ENCODE measurements around the gene MGMT. TPM values are rescaled to one million over a fixed set of nuclear protein-coding genes. Genes with fewer than 3 reads are reported as not detected.
"Not testable (repeated sequence)": the region's sequence is repeated elsewhere in the genome, so short reads cannot be mapped to it uniquely, and the experiment has no call there.

The MGMT gene
- total RNA-seq (2014; rRNA removed; shearing (Covaris generic); ENCODE audit: low replicate concordance) = 8.0 and 21.1 TPM in 2 replicates

- DNase-seq = peak; percentile 86
- no peaks in the 10 kb centered on the region for H3K9me3 ChIP-seq
- no peaks in the 10 kb centered on the region for H3K27me3 ChIP-seq
- H3K4me3 ChIP-seq = peak within 1 kb of the TSS; percentile 66
- H3K36me3 ChIP-seq = no peaks in the 10 kb centered on the region
Measured at GRCh38 chr10:129466703-129467358, at the start of gene MGMT. Gene MGMT, plus strand, starts transcription at chr10:129467241.

- H3K36me3 ChIP-seq = no peaks in the 10 kb centered on the region
- no peaks in the 10 kb centered on the region for H3K27me3 ChIP-seq
- H3K9me3 ChIP-seq = no peaks in the 10 kb centered on the region
- peak; percentile 56 for DNase-seq
- no peak overlapping the region for H3K4me3 ChIP-seq
Measured at GRCh38 chr10:129417870-129418269, 49.2 kb upstream of the MGMT start.

DNA sequence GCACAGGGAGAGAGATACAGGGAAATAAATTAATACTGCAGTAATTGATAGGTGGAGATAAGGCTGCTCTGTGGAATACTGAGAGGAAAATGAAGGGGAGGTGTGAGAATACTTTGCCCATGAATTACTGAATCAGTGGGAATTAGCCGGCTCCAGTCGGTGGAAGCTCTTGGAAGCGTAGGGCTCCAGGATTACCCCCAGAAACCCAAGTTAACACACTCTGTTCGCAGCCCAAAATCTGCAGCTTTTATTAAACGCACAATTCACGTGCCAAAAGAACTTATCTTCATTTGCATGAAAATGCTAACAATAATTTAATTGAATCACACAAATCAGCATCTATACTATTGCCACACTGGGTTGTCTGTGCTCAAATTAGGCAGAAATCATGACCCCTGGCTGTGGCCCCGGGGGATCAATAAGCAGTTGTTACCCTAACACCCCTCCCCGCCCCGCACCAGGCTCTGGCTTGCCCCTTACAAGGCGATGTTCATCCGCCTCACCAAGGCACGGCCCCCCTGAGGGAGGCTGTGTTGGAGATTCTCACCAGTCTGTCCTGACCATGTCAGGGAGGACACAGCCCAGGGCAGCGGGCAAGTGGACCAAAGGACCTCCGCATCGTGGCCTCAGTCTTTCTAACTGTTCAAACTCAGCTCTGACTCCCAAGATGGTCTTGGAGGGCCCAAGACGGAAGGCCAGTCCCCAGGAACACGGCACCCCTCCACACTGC lies 48.4 kb upstream of the MGMT start:
- no peak for DNase-seq
- Histone ChIP-seq H3K27me3 (no peaks in the 10 kb centered on the region), H3K9me3 (no peaks in the 10 kb centered on the region), H3K4me3 (no peak overlapping the region), H3K36me3 (no peaks in the 10 kb centered on the region)

DNA sequence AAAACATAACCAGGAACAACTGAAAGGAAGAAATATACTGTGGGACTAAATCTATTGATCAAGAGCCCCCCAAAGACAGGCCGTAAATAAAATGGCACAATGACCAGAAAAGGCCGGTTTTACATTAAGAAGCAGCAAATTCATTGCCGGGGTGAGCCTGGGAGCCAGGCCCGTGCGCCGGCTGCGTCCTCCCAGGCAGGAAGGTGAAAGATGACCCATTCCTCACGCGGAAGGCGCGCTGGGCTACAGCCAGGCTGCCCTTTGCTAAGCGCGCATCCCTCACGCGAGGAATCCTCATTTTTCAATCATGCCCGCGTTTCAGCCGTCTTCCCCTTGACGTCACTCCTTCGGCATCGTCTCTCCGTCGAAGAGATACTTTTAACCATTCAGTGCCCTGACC lies 47.6 kb upstream of the MGMT start:
- DNase-seq = no peak
- no peaks in the 10 kb centered on the region for H3K9me3 ChIP-seq
- H3K4me3 ChIP-seq = no peak overlapping the region
- H3K36me3 ChIP-seq = no peaks in the 10 kb centered on the region
- H3K27me3 ChIP-seq = no peaks in the 10 kb centered on the region

DNA sequence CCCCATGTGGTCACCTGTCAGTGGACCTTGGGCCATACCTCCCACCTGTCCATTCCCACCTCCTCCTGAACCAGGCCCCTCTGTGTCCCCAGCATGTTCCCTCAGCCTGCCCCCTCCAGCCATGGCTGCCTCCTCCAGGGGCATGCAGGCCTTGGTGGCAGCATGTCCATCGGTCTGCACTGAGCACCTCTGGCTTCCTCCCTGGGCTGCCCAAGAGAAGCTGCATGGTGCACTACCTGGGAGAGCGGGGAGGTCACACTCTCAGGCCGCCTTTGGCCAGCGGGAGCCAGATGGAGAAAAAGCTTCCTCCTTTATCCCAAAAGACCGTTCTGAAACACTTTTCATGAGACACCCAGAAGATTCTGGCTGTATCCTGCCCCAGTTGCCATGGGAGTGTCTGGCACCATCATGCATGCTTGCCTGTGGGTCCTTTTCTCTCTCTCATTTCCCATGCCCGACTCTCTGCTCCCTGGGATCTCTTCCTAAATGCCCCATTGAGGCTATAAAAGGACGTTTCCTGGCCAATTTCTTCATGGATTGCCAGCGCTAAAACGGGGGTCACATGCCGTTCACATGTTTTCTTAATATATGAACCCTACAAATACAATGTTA lies 45.5 kb upstream of the MGMT start:
- DNase-seq = no peak
- Histone ChIP-seq H3K27me3 (no peaks in the 10 kb centered on the region), H3K9me3 (no peaks in the 10 kb centered on the region), H3K4me3 (no peak overlapping the region), H3K36me3 (no peaks in the 10 kb centered on the region)

GRCh38 chr10:129424978-129425377 lies 42.1 kb upstream of the MGMT start:
- no peak for DNase-seq

GRCh38 chr10:129426606-129427005 lies 40.4 kb upstream of the MGMT start:
- H3K4me3 ChIP-seq = no peak overlapping the region
- no peaks in the 10 kb centered on the region for H3K36me3 ChIP-seq
- H3K27me3 ChIP-seq = no peaks in the 10 kb centered on the region
- H3K9me3 ChIP-seq = no peaks in the 10 kb centered on the region
- no peak for DNase-seq

More at GRCh38 chr10:129424978-129425377, 42.1 kb upstream of the MGMT start:
- H3K9me3 ChIP-seq = no peaks in the 10 kb centered on the region
- H3K4me3 ChIP-seq = no peak overlapping the region
- H3K27me3 ChIP-seq = no peaks in the 10 kb centered on the region
- no peaks in the 10 kb centered on the region for H3K36me3 ChIP-seq

DNA sequence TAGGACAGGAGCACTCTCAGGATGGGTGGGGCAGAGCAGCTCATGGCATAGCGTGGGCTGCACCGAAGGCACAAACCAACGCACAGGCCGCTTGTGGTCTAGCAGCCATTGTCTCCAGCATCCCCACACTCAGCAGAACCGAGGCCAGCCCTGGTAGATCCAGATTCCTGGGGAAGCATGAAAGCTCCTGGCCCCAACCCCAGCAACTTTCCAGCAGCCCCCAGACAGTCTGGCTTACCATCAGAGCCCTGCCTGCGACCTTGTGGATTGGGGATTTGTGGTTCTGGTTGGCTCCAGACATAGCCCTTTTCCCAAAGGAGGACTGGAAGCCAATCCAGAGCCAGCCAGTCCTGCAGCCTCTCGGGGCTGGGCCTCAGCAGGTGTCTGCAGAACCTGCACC lies 33.8 kb upstream of the MGMT start:
- Histone ChIP-seq H3K27me3 (no peaks in the 10 kb centered on the region), H3K4me3 (no peak overlapping the region), H3K9me3 (no peaks in the 10 kb centered on the region), H3K36me3 (no peaks in the 10 kb centered on the region)
- no peak for DNase-seq

GRCh38 chr10:129435724-129436123 lies 31.3 kb upstream of the MGMT start:
- not testable (repeated sequence) for H3K4me3 ChIP-seq, H3K9me3 ChIP-seq, DNase-seq, H3K36me3 ChIP-seq, H3K27me3 ChIP-seq

DNA sequence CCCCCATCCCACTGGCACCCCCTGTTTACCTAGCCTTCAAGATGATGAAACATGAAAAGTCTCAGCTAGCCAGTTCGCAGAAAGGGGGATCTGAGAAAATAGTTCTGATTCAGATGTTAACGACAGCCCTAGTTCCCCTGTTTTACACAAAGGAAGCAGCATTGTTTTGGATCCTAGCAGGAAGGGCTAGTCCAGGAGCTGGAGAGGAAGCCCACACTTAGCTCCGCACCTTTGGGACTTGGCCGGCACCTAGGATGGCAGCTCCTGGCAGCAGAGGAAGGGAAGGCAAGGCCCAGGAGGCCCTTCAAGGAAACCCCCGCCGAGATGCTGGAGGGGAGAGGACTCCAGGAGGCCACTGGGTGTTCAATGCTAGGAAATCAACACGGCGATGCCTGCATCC lies 29.0 kb upstream of the MGMT start:
- DNase-seq = no peak
- Histone ChIP-seq H3K36me3 (no peaks in the 10 kb centered on the region), H3K27me3 (no peaks in the 10 kb centered on the region), H3K9me3 (no peaks in the 10 kb centered on the region), H3K4me3 (no peak overlapping the region)

- DNase-seq = no peak
- Histone ChIP-seq H3K9me3 (no peaks in the 10 kb centered on the region), H3K27me3 (no peaks in the 10 kb centered on the region), H3K36me3 (no peaks in the 10 kb centered on the region), H3K4me3 (no peak overlapping the region)
Measured at GRCh38 chr10:129440247-129440646, 26.8 kb upstream of the MGMT start.

DNA sequence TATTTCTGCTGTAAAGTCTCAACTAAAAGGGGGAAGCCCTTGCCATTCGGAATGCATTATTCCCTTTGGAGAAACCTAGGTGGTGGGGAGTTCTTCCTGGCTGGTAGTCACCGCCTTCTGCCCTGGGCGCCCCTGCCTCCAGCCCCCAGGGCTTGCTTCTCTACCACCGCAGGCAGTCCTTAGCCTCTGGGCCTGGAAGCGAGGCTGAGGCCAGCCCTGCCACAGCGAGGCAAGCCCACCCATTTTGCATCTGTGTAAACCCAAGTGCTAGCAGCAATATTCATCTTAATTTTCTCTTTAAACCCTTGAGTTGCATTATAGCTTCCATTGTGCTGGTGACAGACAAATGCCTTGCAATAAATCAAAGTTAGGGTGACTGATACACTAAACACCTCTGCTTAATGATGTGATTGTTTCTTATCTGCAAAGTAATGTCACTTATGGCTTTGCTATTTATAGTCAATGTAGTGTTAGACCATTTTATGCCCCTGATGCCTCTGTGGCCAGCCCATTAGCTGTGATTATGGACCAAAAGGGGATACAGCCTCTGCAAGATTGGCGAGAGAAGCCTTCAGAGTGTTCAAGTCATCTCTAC lies 26.2 kb upstream of the MGMT start:
- Histone ChIP-seq H3K4me3 (no peak overlapping the region), H3K9me3 (no peaks in the 10 kb centered on the region), H3K27me3 (no peaks in the 10 kb centered on the region), H3K36me3 (no peaks in the 10 kb centered on the region)
- no peak for DNase-seq

DNA sequence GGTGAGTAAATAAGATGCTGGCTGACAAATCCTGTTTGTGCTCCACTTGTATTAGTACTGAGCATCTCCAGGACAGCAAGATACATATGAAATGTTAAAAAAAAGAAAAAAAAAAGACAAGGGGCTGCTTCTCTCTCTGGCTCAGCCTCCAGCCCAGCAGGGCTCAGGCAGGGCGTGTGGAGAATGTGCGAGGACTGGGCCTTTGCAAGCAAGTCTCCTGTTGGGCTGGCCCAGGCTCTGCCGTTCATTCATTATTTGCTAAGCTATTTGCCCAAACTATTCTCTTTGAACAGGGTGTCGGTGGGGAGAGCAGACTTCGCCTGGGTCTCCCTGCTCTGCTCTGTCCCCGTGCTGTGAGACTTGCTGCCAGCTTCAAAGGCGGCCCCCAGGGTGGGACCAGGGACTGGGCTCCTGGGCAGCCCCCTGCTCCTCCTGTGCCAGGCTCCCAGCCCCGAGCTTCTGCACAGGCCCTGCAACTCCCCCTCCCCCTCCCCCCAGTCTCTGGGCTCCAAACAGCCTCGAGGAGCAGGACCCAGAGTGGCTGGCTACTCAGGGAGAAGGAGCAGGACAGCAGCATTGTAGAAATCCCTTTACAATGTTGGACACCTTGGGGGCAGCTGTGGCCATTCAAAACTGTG lies 25.6 kb upstream of the MGMT start:
- Histone ChIP-seq H3K27me3 (no peaks in the 10 kb centered on the region), H3K36me3 (no peaks in the 10 kb centered on the region), H3K9me3 (no peaks in the 10 kb centered on the region), H3K4me3 (no peak overlapping the region)
- DNase-seq = no peak

DNA sequence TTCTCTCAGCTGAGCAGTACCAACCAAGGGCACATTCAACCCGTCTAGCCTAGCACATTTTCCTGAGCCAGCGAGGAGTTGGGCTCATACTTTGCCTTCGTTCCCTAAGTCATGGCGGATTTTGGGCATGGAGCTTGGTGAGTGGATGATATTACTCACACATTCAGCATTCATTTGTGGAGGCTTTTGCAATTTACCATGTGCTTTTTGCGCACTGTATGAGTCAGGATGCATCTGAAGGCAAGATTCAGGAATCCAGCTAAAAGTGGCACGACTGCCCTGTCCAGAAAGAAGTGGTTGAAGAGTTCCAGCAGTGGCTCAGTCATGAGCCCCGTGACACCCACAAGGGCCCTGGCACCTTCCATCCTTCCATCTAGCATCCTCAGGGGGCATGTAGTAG lies 24.2 kb upstream of the MGMT start:
- DNase-seq = no peak
- no peak overlapping the region for H3K4me3 ChIP-seq
- no peaks in the 10 kb centered on the region for H3K9me3 ChIP-seq
- no peaks in the 10 kb centered on the region for H3K36me3 ChIP-seq
- H3K27me3 ChIP-seq = no peaks in the 10 kb centered on the region

DNA sequence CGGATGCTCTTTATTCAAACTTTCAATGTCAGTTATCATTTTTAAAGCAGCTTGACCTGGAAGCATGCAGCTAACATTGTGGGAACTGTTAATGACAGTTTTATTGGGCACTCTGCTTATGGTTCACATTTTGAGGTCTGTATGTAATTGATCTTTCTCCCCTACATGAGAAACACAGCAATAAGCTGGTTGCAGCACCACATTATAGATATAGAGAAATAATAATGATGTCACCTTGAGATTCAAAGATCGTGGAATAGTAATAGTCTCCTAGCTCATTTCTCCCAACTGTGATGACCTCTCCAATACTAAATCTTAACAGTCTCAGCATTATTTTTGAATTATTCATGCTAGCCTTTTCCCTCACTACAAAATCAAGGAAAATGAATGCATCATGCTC lies 22.7 kb upstream of the MGMT start:
- no peaks in the 10 kb centered on the region for H3K9me3 ChIP-seq
- H3K27me3 ChIP-seq = no peaks in the 10 kb centered on the region
- H3K4me3 ChIP-seq = no peak overlapping the region
- H3K36me3 ChIP-seq = no peaks in the 10 kb centered on the region
- DNase-seq = no peak

- Histone ChIP-seq H3K36me3 (no peaks in the 10 kb centered on the region), H3K4me3 (no peak overlapping the region), H3K27me3 (no peaks in the 10 kb centered on the region), H3K9me3 (no peaks in the 10 kb centered on the region)
- DNase-seq = no peak
Measured at GRCh38 chr10:129445436-129446182, 21.4 kb upstream of the MGMT start.

All from MG63 (cell line).